ENCODE results near the gene DBX2.
"Not testable (repeated sequence)": the region's sequence is repeated elsewhere in the genome, so short reads cannot be mapped to it uniquely, and the experiment has no call there.

The DBX2 gene

DNA sequence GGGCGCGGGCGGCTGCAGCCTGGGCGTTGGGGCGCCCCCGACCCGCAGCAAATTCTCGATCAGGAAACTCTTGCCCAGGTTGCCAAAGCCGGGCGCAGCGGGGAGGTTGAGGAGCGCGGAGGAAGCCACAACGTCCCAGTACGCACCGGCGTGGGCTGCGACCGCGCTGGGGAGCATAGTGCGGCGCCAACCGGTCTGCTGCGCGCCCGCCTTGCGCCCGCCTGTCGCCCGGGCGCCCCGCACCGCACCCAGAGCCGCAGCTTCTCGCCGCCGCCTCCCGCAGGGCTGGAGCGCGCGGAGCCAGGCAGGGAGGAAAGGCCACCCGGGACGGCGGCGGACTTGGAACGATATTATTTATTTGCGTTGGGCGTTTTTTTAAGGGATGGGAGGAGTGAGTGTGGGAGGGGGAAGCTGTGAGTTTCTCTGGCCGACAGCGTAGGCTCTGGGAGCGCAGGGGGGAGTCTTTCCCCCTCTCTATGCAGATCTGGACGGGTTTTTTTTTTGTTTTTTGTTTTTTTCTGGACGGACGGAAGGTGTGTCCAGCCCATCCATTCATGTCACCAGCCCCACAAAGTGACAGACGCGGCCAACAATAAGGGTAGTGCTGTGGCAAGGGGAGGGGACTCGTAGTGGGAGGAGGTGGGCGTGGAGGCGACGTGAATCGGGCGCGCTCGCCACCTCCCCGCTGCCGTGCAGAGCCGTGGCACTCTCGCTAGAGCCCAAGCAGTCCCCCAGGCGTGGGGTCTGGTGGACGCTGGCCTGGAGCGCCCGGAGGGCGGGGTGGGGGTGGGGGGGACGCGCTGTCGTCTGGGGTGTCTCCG is at the start of gene DBX2:
Gene DBX2, minus strand, starts transcription at position 349 of the 821 bp plus-strand sequence. Its CDS starts 172 bp downstream, at position 177.
- TF ChIP-seq POLR2A (IDR thresholded peaks at IDR 0.05; ENCODE audit: low read length) (no peak), GATA1 (IDR thresholded peaks at IDR 0.05; ENCODE audit: low read depth, low read length) (no peak)
- DNase-seq: no peak

DNA sequence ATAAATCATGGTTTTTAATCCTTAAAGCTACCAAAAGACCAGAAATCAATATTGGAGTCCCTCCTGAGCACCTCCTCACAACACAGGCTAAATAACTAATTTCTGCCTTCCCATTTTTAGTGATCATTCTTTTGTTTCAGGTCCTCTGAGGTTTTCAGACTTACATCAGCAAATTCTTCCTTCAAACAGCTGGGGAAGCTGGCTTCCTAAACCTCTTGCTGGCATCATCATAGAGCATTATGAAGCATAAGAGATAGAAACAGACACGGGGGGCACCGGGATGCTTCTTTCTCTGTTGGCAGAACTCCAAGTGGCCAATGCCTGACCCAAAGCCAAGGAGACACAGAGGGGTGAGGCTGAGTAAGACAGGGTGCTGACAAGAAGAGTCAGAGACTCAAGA is 47.9 kb upstream of the DBX2 start:
- no peak for DNase-seq
- no peak for TF ChIP-seq POLR2A (IDR thresholded peaks at IDR 0.05; ENCODE audit: low read length)
- no peak for TF ChIP-seq GATA1 (IDR thresholded peaks at IDR 0.05; ENCODE audit: low read depth, low read length)

DNA sequence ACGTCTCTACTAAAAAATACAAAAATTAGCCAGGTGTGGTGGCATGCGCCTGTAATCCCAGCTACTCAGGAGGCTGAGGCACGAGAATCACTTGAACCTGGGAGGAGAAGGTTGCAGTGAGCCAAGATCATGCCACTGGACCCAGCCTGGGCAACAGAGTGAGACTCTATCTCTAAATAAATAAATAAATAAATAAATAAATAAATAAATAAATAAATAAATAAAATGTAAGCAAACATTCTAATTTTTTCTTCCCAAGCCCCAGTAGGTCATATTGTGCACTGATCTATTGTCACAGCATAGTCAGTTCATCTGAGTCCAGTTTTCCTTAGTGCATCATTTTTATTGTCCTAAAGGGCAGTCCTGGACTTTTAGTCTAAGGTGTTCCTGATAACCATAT is 44.5 kb upstream of the DBX2 start:
- DNase-seq: not testable (repeated sequence)

DNA sequence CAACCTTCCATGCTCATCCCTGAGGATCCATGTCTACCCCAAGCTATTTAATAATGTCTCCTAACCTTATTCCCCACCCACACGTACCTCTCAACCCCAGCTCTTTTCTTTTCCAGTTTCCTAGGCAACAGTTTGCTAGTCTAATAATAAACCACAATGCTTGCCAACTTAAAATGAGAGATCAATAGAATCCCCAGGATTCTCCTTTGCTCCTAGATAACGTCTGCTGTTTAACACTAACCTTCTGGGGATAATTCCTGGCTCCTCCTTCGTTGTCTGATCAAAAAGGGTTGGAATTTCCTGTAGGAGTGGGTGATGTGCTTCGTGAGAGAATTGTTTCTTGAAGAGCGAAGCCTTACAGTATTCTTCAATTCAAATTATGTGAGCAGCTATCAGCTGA is 42.2 kb upstream of the DBX2 start:
- TF ChIP-seq POLR2A (IDR thresholded peaks at IDR 0.05; ENCODE audit: low read length) (no peak), GATA1 (IDR thresholded peaks at IDR 0.05; ENCODE audit: low read depth, low read length) (no peak)
- DNase-seq: no peak

DNA sequence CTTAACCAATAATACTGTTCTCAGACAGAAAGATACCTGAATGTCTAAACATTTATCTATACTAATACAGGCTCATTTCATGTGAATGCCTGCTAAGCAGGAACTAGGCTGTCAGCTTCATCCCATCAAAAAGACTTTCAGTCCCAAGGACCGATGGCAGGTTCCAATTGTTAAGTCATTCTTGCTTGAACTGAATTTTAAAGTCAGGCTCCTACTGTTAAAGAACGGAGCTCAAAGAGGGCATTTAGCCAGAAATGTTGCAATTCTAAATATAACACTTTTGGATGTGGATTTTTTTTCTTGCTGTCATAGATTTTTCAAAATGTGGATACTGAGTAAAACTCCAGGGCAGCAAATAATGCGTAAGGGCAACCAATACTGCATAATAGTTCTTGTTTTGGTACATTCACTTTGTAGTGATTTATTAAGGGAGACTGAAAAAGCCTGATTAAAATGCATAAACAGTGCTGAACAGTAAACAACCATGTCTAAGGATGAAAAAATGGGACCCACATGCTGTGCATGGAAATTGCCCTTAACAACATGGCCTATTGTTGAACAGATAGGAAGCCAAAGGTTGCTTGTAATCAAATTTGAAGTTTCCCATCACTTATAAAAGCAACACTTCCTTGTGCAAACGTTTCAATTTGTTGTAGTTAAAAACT is 38.6 kb upstream of the DBX2 start:
- TF ChIP-seq POLR2A (IDR thresholded peaks at IDR 0.05; ENCODE audit: low read length): no peak
- no peak for TF ChIP-seq GATA1 (IDR thresholded peaks at IDR 0.05; ENCODE audit: low read depth, low read length)
- no peak for DNase-seq

DNA sequence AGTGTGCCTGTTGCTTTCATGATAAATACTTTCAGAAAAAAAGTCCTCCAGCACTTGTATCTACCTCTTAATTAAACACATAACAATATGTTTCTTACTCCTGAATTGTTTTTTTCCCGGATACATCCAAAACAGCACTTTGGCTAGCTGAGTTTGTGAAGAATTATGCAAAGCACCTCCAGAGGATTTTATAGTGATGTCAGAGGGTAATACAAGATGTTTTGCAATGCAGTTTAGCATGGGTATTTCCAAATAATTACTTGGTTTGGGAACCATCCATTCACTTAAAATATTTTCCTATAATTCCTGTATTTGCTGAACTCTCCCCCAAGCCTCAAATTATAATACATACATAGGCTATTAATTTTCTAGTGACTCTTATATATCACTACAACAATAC is 37.7 kb upstream of the DBX2 start:
- no peak for DNase-seq
- no peak for TF ChIP-seq GATA1 (IDR thresholded peaks at IDR 0.05; ENCODE audit: low read depth, low read length)

DNA sequence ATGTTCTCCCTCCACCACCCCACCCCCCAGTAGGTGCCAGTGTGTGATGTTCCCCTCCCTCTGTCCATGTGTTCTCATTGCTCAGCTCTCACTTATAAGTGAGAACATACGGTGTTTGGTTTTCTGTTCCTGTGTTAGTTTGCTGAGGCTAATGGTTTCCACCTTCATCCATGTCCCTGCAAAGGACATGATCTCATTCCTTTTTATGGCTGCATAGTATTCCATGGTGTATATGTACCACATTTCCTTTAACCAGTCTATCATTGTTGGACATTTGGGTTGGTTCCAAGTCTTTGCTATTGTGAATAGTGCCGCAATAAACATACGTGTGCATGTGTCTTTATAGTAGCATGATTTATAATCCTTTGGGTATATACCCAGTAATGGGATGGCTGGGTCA is 33.3 kb upstream of the DBX2 start:
- DNase-seq: not testable (repeated sequence)

DNA sequence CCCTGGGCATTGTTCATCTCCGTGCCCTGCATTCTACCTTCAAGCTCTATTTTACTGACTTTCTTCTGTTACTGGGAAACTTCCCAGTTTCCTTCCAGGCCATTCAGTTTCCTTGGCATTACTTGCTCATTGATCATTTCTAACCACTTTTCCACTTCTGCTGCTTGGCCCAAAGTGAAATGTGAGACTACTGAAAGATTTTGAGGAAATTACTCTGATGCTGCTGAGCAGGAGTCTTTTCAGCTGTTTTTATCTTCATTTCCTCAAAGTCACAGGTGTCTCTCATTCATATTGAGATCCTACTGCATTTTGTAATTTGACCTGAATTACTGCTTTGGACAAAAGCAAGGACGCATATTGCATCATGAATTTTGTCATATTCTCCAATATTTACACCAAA is 26.4 kb upstream of the DBX2 start:
- DNase-seq: no peak
- no peak for TF ChIP-seq GATA1 (IDR thresholded peaks at IDR 0.05; ENCODE audit: low read depth, low read length)
- no peak for TF ChIP-seq POLR2A (IDR thresholded peaks at IDR 0.05; ENCODE audit: low read length)

DNA sequence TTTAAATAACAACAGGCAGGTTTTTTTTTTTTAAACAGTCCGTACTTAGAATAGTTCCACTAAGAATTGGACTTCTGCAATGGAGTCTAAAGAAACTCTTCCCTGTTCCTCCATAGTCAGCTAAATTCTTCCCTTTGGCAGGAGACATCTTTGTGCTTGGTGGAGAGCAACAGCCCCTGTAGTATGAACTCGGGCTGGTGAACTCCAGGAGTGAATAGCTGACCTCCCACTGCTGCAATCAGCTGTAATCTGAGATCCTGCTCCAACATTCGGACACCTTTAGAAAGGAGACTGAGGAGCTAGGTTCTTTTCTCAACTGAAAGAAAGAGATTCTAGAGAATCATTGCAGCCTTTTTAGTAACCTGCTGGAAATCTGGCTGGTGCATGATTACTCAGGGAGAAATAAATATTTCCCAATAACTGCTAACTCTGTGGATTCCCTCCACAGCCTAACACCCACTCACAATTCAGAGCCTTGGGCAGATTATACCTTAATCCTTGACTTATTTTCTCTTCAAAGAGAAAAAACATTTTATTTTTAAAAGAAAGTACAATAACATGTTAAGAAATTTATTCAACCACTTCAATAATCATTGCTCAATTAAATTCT is 25.6 kb upstream of the DBX2 start:
- no peak for DNase-seq

DNA sequence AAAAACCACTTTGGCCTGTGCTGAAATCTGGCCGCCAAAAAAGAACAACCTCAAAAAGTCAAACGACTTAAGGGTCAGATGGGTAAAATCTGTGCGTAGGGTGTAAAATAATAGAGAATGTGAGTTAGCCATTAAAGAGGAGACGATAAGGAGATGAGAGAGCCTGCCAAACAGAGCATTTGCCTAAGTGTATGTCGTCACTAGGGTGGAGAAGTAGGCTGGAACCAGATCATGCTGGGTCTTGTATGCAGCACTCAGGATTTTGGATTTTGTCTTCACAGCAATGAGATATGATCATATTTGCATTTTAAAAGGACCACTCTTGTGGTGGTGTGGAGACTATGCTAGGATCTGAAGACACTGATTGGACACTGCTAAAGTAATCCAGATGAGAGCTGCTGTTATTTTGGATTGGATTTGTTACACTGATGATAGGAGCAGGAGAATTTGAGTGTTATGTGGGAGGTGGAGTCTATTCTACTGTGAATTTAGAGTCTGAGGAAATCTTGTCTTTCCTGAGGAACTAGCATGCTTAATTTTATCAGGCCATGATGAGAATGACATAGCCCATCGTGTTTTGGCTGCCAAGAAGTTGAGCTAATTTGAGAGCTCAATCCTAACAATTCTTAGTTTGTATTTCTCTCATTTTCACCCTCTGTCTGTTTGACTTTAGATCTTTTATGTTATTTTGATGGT is 24.8 kb upstream of the DBX2 start:
- DNase-seq: no peak

More for the DNA sequence above, 25.6 kb upstream of the DBX2 start:
- TF ChIP-seq POLR2A (IDR thresholded peaks at IDR 0.05; ENCODE audit: low read length): no peak
- no peak for TF ChIP-seq GATA1 (IDR thresholded peaks at IDR 0.05; ENCODE audit: low read depth, low read length)

DNA sequence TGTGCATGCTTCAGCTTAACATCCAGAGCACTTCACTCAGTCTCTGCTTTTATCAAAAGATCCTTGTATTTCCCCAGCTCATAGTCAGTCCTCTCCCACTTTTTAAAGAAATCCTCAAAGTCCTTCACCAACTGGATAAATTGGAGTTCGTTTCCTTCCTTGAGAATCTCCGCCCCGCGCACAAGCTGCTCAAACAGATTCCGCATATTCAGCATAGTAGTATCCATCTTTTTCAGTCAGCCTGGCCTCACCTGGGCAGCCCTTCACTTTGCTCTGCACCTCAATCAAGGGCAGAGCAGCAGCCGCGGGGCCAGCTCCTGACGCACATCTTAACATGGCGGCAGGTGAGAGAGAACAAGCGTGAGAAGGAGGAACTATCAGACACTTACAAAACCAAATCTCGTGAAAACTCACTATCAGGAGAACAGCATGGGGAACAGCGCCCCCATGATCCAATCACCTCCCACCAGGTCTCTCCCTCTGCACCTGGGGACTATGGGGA is 14.3 kb upstream of the DBX2 start:
- TF ChIP-seq POLR2A (IDR thresholded peaks at IDR 0.05; ENCODE audit: low read length) (no peak), GATA1 (IDR thresholded peaks at IDR 0.05; ENCODE audit: low read depth, low read length) (no peak)
- DNase-seq: no peak

More for the DNA sequence above, 24.8 kb upstream of the DBX2 start:
- TF ChIP-seq POLR2A (IDR thresholded peaks at IDR 0.05; ENCODE audit: low read length) (no peak), GATA1 (IDR thresholded peaks at IDR 0.05; ENCODE audit: low read depth, low read length) (no peak)

DNA sequence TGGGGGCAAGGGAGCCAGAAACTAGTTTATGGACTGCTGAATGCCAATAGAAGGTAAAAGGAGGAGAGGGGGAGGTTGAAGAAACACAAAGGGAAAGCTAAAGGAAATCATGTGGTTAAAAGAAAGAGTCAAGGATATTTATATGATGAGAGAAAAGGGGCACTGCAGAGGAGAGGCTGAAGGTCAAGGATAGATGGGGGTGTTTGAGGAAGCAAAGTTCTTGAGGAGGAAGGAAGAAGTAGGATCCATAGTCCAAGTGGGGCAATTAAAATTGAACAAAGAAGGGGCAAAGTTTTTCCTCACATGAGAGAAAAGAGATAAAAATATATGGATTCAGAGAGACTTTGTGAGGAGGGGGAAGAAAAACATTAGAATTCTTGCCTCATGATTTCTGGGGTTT is 10.1 kb upstream of the DBX2 start:
- no peak for DNase-seq
- no peak for TF ChIP-seq POLR2A (IDR thresholded peaks at IDR 0.05; ENCODE audit: low read length)
- TF ChIP-seq GATA1 (IDR thresholded peaks at IDR 0.05; ENCODE audit: low read depth, low read length): no peak

DNA sequence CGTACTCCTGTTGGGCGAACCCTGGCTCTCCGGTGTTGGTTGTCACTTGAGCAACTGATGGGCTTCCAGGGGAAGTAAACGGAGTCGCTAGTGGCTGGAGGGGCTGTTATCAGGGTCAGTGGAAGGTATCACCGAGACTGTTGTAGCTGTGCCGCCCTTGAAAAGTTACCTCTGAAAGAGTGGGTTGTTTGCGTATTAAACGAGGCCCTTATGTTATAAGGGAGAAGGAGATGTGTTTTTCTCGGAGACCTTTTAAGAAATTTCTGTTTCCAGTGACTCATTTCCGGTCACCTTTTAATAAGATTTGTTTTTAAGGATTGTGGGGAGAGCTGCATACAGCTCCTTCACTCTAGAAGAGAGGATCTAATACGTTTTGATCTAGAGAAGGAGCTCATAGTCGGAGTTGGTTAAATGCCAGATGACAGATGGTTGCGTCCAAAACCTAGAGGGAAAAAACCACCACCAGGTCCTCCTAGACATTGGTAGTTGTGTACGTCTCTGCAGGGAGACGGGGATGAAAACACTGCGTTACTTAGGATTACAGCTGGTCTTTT is 750 bp upstream of the DBX2 start:
- no peak for DNase-seq

More for the DNA sequence above, 750 bp upstream of the DBX2 start:
- TF ChIP-seq GATA1 (IDR thresholded peaks at IDR 0.05; ENCODE audit: low read depth, low read length): no peak
- no peak for TF ChIP-seq POLR2A (IDR thresholded peaks at IDR 0.05; ENCODE audit: low read length)

Measured in erythroblast (primary cell).